SJSA1 (cell line): Measurements from ENCODE around the gene STK10. TPM values are rescaled to one million over a fixed set of nuclear protein-coding genes. Genes with fewer than 3 reads are reported as not detected.

Experiments used
- DNase-seq, 2 experiments: peaks; one replicate each; pipeline ENCODE4 v3.0.0-alpha.2; 2015 to 2020; ENCODE audit warnings: low spot score in 2 of 2, low read depth in 1 of 2
- H3K27ac ChIP-seq: fragments of 250-450 bp; sonication (Bioruptor Pico); 2 replicates; pipeline ENCODE4 v1.5.1; 2020; ENCODE audit warnings: mild to moderate bottlenecking, moderate library complexity
- H3K27me3 ChIP-seq: fragments of 250-450 bp; sonication (Bioruptor Pico); replicated peaks from 2 replicates; pipeline ENCODE4 v1.5.1; 2020; ENCODE audit warnings: mild to moderate bottlenecking, moderate library complexity
- H3K36me3 ChIP-seq: fragments of 250-450 bp; sonication (Bioruptor Pico); 2 replicates; pipeline ENCODE4 v1.5.1; 2020; ENCODE audit warnings: mild to moderate bottlenecking
- H3K4me1 ChIP-seq: fragments of 250-450 bp; sonication (Bioruptor Pico); replicated peaks from 2 replicates; pipeline ENCODE4 v1.6.1; 2021; ENCODE audit warnings: mild to moderate bottlenecking
- H3K4me3 ChIP-seq: fragments of 250-450 bp; sonication (Bioruptor Pico); 2 replicates; pipeline ENCODE4 v1.5.1; 2020; ENCODE audit warnings: mild to moderate bottlenecking
- H3K9me3 ChIP-seq: fragments of 250-450 bp; sonication (Bioruptor Pico); replicated peaks from 2 replicates; pipeline ENCODE4 v1.5.1; 2020; ENCODE audit warnings: mild to moderate bottlenecking
- total RNA-seq: library from RNA; depleted of rRNA; stranded (reverse); fragments of >200 nt; shearing (Covaris generic); gene quantifications from 2 replicates; pipeline ENCODE4 v1.2.3, GENCODE V29; 2014

The STK10 gene
- total RNA-seq, 1 experiment from 2014 or later: 45.9 TPM

DNA sequence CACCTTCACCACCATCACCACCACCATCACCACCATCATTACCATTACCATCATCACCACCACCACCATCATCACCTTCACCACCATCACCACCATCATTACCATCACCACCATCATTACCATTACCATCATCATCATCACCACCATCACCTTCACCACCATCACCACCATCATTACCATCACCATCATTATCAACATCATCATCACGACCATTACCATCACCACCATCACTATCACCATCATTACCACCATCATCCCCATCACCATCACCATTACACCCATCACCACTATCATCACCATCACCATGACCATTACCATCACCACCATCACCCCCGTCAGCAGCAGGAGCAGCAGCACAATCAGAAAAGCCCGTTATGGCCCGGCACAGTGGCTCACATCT is 89.1 kb downstream of the STK10 start:
- Histone ChIP-seq H3K4me1 (peaks cover 34% of the 10 kb centered on the region), H3K27me3 (no peaks in the 10 kb centered on the region), H3K36me3 (peaks cover 88% of the 10 kb centered on the region), H3K27ac (no peak overlapping the region), H3K9me3 (no peaks in the 10 kb centered on the region), H3K4me3 (no peak overlapping the region)
- DNase-seq: no peak

DNA sequence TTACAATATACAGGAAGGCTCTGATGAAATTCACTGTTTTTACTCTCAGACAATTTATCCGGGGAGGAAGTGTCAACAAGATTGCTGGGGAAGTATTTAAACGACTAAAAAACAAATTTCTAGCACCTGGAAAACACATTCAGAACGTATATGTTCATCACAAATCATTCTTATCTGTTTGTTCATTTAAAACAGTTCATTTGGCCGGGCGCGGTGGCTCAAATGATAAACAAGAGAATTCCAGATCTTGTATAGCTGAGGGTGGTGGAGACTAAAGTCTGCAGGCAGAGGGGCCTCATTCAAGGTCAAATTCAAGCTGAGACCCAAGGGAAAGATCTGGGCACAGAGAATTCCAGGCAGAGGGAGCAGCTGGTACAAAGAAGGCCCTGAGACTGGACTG is 90.0 kb downstream of the STK10 start:
- Histone ChIP-seq H3K27ac (no peak overlapping the region), H3K4me3 (no peak overlapping the region)
- DNase-seq: no peak

DNA sequence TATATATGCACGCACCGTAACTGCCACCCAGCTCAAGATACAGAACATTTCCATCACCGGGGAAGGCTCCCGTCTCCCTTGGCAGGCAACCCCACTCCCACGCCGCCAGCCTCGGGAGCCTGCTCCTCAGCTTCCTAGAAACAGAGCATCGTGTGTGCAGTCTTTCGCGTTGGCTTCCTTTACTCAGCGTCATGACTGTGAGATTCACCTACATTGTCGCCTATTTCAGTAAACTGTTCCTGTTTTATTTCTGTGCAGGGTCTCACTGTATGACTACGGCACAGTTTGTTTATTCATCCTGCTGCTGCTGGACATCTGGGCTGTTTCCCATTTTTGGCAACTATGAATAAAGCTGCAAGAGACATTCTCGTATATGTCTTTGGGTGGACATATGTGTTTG is 90.7 kb downstream of the STK10 start:
- H3K4me1 ChIP-seq: peaks cover 19% of the 10 kb centered on the region
- H3K27me3 ChIP-seq: no peaks in the 10 kb centered on the region
- no peak overlapping the region for H3K27ac ChIP-seq
- no peaks in the 10 kb centered on the region for H3K9me3 ChIP-seq
- peaks cover 97% of the 10 kb centered on the region for H3K36me3 ChIP-seq
- DNase-seq: no peak
- no peak overlapping the region for H3K4me3 ChIP-seq

More for the DNA sequence above, 90.0 kb downstream of the STK10 start:
- Histone ChIP-seq H3K4me1 (peaks cover 26% of the 10 kb centered on the region), H3K36me3 (peaks cover 94% of the 10 kb centered on the region), H3K9me3 (no peaks in the 10 kb centered on the region), H3K27me3 (no peaks in the 10 kb centered on the region)

DNA sequence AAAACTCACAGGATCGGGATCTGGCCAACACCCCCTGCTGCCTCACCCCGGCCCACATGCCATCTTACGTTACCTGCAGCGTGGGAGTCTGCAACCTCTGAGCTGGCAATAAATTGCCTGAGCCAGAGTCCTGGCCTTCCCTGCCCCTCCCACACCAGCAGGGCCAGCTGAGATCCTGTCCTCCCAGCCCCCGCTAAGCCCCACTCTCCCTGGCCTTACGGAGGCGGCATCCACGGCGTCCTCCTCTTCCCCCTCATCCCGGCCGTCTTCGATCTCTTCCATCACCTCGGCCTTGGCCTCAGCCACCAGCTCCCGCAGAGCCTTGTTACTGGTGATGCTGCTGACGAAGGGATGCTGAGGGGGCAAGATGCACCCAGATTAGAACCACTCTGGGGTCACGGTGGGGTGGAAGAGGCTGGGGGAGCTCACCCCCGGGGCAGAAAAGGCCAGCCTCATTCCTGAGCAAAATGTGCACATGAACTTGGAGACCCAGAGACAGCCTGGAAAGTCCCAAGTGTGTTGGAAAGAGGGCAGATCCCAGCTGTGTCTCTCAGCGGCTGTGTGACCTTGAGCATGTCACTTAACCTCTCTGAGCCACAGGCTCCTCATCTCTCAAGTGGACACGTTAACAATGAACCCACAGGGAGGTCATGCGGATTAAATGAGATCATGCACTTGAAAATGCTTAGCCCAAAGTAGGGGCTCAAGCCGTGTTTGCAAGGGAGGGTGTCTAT is 91.7 kb downstream of the STK10 start:
- DNase-seq: no peak
- Histone ChIP-seq H3K27me3 (no peaks in the 10 kb centered on the region), H3K4me3 (no peak overlapping the region), H3K4me1 (peaks cover 14% of the 10 kb centered on the region), H3K9me3 (no peaks in the 10 kb centered on the region), H3K36me3 (peaks cover 97% of the 10 kb centered on the region), H3K27ac (no peak overlapping the region)

DNA sequence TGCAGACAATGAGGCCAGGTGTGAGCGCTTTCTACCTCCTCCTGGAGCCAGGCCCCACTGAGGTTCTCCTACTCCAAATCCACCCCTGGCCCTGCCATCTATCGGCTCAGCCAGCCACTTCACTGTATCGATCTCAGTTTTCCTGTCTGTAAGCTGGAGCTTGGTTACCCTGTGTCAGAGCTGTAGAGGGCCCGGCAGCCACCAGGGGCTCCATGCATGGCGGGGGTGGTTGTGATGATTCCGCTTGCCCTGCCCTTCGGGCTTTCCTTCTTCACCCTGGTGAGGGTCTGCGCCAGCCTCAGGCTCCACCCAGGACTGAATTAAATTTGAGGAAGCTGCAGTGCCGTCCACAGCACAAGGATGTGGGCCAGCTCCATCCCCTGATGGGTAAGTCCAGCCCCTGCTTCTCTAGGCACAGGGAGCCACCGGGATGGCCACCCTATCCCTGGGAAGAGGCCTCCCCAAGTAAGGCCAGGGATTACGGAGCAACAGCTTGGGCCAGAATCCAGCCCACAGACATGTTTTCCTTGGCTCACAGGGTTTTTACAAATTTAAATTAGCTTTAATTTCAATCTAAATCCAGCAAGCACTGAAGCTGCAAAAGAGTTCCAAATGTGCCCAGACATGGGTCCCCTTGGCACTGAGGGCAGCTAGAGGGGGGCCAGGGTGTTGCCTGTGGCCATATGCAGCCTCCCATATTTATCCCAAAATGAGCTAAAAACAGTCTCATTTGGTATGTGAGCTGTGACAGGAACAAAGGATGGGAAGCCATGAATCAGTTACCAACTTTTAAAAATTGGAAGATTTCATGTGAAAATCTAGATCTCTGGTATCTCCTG is 92.4 kb downstream of the STK10 start:
- no peak for DNase-seq
- H3K27ac ChIP-seq: no peak overlapping the region
- no peaks in the 10 kb centered on the region for H3K9me3 ChIP-seq
- peaks cover 94% of the 10 kb centered on the region for H3K36me3 ChIP-seq
- H3K4me1 ChIP-seq: peaks cover 14% of the 10 kb centered on the region
- no peak overlapping the region for H3K4me3 ChIP-seq
- no peaks in the 10 kb centered on the region for H3K27me3 ChIP-seq

DNA sequence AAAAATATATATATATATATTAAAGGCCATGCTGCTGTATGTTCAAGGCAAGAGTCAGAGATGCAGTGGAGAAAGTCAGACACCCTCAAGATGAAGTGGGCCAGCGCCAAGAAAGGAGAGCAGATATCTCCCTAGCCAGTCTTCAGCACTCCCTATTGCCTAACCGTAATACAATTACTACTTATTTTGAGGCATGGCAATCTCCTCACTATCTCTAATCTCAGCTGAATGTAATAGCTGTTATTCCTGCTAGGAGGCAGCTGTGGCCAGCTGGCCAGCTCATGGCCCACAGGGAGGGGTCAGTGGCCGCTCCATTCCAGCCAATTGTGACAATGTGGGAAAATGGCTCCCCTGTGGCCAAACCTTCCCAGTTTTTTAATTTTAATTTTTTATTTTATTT is 94.1 kb downstream of the STK10 start:
- no peak overlapping the region for H3K4me3 ChIP-seq
- H3K4me1 ChIP-seq: peaks cover 14% of the 10 kb centered on the region
- no peak for DNase-seq
- peaks cover 94% of the 10 kb centered on the region for H3K36me3 ChIP-seq
- no peak overlapping the region for H3K27ac ChIP-seq
- H3K27me3 ChIP-seq: no peaks in the 10 kb centered on the region
- H3K9me3 ChIP-seq: no peaks in the 10 kb centered on the region

DNA sequence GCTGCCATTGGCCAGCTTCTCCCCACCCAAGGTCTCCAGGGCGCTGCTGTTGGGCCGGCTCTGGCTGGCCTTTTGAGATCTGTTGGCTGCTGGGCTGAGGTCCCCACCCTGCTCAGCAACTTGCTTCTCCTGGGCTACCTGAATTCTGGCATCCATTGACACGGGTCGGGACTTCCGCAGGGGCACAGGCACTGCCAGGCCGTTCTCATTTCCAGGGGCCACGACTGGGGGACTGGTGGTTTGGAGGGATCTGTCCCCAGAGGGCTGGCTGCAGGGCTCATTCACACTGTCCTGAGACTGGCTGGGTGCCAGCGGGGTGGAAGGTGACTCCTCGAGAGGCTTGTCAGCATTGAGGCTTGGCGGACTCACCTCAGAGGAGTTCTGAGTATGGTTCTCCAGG is 94.5 kb downstream of the STK10 start:
- no peak overlapping the region for H3K27ac ChIP-seq
- no peak overlapping the region for H3K4me3 ChIP-seq
- peaks cover 14% of the 10 kb centered on the region for H3K4me1 ChIP-seq
- H3K9me3 ChIP-seq: no peaks in the 10 kb centered on the region
- peaks cover 97% of the 10 kb centered on the region for H3K36me3 ChIP-seq
- no peaks in the 10 kb centered on the region for H3K27me3 ChIP-seq
- DNase-seq: no peak

DNA sequence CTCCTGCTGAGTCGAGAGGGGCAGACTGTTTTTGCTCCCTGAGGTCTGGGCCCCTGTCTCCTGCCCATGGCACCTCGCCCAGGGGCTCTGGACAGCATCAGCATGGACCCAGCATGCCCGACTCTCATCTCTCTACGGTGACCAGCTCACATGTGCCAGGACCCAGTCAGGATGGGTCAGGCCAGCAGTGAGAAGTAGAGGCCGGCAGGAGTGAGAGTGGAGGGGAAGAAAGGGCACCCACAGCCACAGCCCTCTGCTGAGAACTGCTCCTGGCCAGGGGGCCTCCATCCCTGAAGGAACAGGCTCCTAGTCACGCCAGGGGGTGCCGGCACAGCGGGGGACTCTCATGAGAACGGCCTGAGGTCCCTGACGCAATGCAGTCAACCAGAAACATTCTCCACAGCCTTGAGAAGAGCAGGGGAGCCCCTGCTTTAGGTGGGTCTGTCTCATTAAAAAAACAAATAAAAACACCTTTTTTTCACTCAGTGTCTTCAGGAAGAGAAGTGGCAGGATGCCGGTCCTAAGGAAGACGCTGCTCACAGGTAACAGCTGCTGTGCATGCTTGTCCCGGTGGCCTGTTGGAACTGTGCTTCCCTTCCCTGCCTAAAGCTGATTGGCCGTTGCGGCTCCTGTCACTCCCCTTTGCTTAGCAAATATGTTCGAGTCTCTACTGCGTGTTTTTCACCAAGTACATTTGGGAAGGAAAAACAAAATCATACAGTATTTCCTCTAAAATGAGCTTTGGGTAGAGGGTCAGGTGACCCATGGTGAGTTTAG is 95.9 kb downstream of the STK10 start:
- Histone ChIP-seq H3K4me3 (no peak overlapping the region), H3K4me1 (peaks cover under 1% of the 10 kb centered on the region), H3K27ac (no peak overlapping the region), H3K36me3 (peaks cover 83% of the 10 kb centered on the region), H3K9me3 (no peaks in the 10 kb centered on the region), H3K27me3 (no peaks in the 10 kb centered on the region)
- DNase-seq: no peak

DNA sequence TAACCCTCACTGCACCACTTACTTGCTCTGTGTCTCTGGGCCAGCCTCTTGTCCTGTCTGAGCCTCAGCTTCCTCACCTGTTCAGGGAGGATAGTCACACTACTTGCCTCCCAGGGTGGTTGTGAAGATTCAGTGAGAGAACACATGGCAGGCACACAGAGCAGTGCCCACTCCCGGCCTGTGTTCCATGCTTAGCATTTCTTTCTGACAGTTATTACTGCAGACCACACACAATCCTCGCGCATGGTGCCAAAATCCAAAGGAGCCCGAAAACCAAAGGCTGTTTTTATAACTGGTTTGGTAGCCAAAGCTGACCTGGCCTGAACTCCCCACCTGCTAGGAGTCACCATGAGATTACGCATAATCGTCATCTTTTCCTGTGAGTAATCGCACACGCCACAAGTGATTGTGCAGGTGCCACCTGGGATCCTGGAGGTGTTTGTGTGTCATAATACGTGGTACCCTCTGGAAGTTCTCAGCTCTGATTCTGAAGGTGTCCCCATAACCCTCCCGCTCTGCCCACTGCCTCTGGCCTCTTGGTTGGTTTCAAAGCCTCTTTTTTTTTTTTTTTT is 97.0 kb downstream of the STK10 start:
- H3K36me3 ChIP-seq: peaks cover 72% of the 10 kb centered on the region
- H3K27ac ChIP-seq: no peak overlapping the region
- no peaks in the 10 kb centered on the region for H3K27me3 ChIP-seq
- H3K4me1 ChIP-seq: no peaks in the 10 kb centered on the region
- no peaks in the 10 kb centered on the region for H3K9me3 ChIP-seq
- H3K4me3 ChIP-seq: no peak overlapping the region
- DNase-seq: no peak

DNA sequence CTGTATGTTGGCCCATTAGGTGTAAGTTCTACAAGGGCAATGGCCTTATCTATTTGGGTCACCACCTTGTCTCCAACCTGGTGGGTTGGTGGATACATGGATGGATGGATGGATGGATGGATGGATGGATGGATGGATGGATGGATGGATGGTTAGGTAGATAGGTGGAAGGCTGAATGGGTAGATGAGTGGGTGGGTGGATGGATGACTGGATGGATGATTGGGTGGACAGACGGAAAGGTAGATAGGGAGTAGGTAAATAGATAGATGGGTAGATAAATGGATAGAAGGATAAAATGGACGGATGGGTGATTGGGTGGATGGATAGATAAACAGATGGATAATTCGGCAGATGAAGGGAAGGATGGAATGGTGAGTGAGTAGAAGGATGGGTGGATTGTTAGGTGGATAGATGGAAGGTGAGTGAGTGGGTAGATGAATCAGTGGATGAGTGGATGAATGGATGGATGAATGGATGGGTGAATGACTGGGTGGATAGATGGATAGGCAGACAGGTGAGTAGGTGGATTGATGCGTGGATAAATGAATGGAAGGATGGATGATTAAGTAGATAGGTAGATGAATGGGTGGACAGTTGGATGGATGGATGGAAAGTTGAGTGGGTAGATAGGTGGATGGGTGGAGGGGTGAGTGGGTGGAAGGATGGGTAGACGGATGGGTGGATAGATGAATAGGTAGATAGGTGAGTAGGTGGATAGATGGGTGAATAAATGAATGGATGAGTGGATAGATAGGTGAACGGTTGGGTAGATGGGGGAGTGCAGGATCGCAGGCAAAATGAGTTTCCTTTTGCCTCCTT is 98.5 kb downstream of the STK10 start:
- H3K36me3 ChIP-seq: peaks cover 57% of the 10 kb centered on the region
- H3K4me3 ChIP-seq: no peak overlapping the region
- H3K27ac ChIP-seq: no peak overlapping the region
- no peak for DNase-seq
- H3K4me1 ChIP-seq: no peaks in the 10 kb centered on the region
- H3K9me3 ChIP-seq: no peaks in the 10 kb centered on the region
- no peaks in the 10 kb centered on the region for H3K27me3 ChIP-seq

DNA sequence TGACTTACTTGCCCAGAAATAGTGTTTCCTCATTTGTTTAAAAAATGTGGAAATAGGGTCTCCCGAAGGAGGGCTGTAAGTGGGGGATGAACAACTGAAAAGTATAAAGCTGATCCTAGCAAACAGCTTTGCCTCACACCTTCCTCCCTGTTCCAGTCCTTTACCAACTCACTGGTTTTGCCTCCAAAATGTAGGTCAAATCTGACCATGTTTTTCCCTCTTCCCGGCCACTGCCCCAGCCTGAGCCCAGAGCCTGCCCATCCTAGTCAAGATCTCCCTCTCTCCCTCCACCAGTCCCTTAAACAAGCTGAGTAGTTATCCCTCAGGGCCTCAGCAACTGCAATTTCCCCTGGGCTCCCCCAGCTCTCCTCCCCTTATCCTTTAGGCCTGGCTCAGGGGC is 99.2 kb downstream of the STK10 start:
- H3K4me3 ChIP-seq: no peak overlapping the region
- H3K9me3 ChIP-seq: no peaks in the 10 kb centered on the region
- H3K4me1 ChIP-seq: no peaks in the 10 kb centered on the region
- no peak overlapping the region for H3K27ac ChIP-seq
- no peak for DNase-seq
- H3K27me3 ChIP-seq: no peaks in the 10 kb centered on the region
- peaks cover 50% of the 10 kb centered on the region for H3K36me3 ChIP-seq

DNA sequence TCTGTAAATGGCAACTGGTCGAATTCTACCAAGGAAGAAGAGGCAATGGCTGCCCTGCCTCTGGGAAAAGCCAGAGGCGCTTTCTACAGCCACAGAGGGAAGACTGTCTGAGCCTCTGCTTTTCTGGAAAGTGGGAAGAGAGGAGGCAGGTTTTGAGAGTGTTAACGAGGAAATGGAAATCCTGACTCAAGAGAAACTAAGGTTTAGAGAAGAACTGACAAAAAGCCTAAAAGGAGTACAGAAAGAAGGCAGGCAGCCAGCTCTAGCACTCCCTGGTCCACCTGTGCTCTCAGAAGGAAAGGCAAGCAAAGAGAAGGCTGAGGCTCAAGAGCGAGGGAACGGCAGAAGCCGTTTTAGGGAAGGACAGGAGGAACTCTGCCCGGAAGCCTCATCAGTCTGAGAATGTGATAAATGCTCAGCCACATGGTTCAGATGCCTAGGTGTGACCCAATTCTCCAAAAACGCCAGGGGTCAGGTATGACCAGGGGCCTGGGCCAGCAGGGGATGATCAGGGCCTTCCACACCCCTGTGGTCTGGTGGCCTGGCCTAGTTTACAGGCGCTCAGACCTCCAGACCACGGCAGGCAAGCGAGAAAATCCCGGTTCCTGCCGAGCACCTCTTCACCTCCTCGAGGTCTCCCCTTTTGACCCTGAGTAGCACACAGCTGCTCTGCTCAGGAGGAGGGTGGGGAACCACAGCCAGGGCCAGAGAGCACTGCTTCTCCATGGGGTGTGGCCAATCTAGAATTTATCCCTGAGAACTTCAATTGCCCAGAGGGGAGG is 101.6 kb downstream of the STK10 start:
- Histone ChIP-seq H3K27me3 (no peaks in the 10 kb centered on the region), H3K4me1 (no peaks in the 10 kb centered on the region), H3K9me3 (no peaks in the 10 kb centered on the region), H3K27ac (no peak overlapping the region), H3K4me3 (no peak overlapping the region), H3K36me3 (peaks cover 43% of the 10 kb centered on the region)
- no peak for DNase-seq
